NCI-H1436 treated with DMSO at 0.1 percent for 48 hours (cell line): ENCODE measurements around the gene ZNF324B.
"Not testable (repeated sequence)": the region's sequence is repeated elsewhere in the genome, so short reads cannot be mapped to it uniquely, and the experiment has no call there.

ENCODE experiments used
- DNase-seq: peaks from one replicate; lab custom pipeline; 2025; lab: John Stamatoyannopoulos, UW

The ZNF324B gene

GRCh38 chr19:58480481-58480830 is 29.0 kb downstream of the ZNF324B start:
- no peak for DNase-seq

GRCh38 chr19:58480831-58481230 is 29.4 kb downstream of the ZNF324B start:
- no peak for DNase-seq

GRCh38 chr19:58482372-58482771 is 30.9 kb downstream of the ZNF324B start:
- no peak for DNase-seq

- no peak for DNase-seq
Measured at GRCh38 chr19:58483776-58484175, 32.4 kb downstream of the ZNF324B start.

GRCh38 chr19:58484349-58484748 is 32.9 kb downstream of the ZNF324B start:
- DNase-seq = not testable (repeated sequence)

GRCh38 chr19:58491393-58491792 is 40.0 kb downstream of the ZNF324B start:
- DNase-seq = no peak

GRCh38 chr19:58492265-58492664 is 40.8 kb downstream of the ZNF324B start:
- no peak for DNase-seq

GRCh38 chr19:58497634-58498170 is 46.3 kb downstream of the ZNF324B start:
- DNase-seq = no peak

- DNase-seq = no peak
Measured at GRCh38 chr19:58498316-58499020, 47.0 kb downstream of the ZNF324B start.

GRCh38 chr19:58499021-58499927 is 47.9 kb downstream of the ZNF324B start:
- peak; percentile 97 for DNase-seq

- DNase-seq = no peak
Measured at GRCh38 chr19:58500242-58500641, 48.8 kb downstream of the ZNF324B start.
